Suprapubic skin (tissue), 3 donors: ENCODE data around the gene SORT1.

ENCODE experiments used
- CTCF ChIP-seq, 2 donors: fragments of 200-600 bp in 1 of 2; fragments of 450-650 bp in 1 of 2; sonication (generic) in 1 of 2; IDR thresholded peaks; one replicate each; pipeline ENCODE4 v1.5.1; 2016 to 2019; ENCODE audit warnings: antibody characterized with exemption in 2 of 2, mild to moderate bottlenecking in 1 of 2, moderate library complexity in 1 of 2
- EP300 ChIP-seq: sonication (generic); formaldehyde crosslinking; IDR thresholded peaks from one replicate; pipeline ENCODE4 v1.6.1; 2017; ENCODE audit warnings: antibody characterized with exemption
- POLR2A ChIP-seq, 2 donors: fragments of 450-650 bp; IDR thresholded peaks; one replicate each; pipeline ENCODE4 v1.6.1; 2017; ENCODE audit warnings: antibody characterized with exemption in 2 of 2, mild to moderate bottlenecking in 2 of 2, moderate library complexity in 2 of 2

- no peak for TF ChIP-seq EP300
- no peak for TF ChIP-seq POLR2A (IDR thresholded peaks at IDR 0.05)
- no peak for TF ChIP-seq CTCF (IDR thresholded peaks at IDR 0.05)
Observed at GRCh38 chr1:109266965-109267364, 130.8 kb downstream of the SORT1 start.
